IPS-18c (cell line): Measurements from ENCODE around the gene KHDC3L.
"Not testable (repeated sequence)": the region's sequence is repeated elsewhere in the genome, so short reads cannot be mapped to it uniquely, and the experiment has no call there.

Experiments used
- H3K4me3 ChIP-seq: 2 replicates; pipeline ENCODE4 v1.7.0; 2013; ENCODE audit warnings: low read depth, mild to moderate bottlenecking, low read length, moderate library complexity; ENCODE audit not compliant: insufficient read depth
- H3K9me3 ChIP-seq: one replicate; pipeline ENCODE4 v1.6.1; 2013; ENCODE audit warnings: mild to moderate bottlenecking, low read length, moderate library complexity; ENCODE audit not compliant: control insufficient read depth, insufficient read depth

KHDC3L gene

DNA sequence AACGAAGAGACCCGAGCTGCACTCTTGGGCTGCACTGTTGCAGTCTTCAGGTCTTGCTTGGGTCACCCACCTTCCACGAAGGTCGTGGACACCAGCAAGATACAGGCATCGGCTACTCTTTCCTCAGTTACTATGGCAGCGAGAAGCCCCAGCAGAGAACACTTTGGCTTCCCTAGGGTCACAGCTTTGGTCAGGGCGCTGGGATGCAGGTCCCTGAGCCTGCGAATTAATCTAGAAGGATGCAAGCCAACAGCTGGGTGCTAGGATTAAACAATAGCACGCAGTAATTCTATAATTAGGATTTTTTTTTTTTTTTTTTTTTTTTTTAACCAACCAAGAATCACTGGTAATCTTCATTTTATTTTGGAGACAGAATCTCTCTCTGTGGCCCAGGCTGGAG, 2.1 kb downstream of the KHDC3L start:
- no peak overlapping the region for H3K4me3 ChIP-seq
- H3K9me3 ChIP-seq, result peaks cover 2% of the 10 kb centered on the region

DNA sequence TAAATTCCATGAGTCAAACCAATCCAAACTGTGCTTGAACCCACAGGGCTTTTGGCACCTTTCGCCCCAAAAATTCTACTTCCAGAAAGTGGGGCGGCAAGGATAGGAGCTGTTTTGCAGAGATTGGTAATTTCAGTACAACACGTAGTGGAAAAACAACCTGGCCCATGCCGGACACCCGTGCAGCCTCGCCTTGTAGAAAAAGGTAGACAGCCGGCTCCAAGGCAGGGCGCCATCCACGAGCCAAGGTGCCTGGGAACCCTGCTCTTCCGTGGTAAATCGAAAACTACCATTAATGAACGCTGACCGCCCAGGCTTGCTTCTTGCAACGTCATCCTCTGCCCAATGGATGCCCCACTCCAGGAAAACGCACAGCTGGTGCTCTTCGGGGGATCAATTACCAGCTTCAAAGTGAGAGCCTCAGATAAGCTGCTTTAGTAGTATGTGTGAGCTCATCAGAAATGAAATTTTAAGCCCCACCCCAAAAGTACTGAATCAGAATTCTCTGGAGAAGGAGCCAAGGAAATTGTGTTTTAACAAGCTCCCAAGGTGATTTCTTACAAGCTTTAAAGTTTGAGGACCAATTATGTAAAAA, 5.4 kb downstream of the KHDC3L start:
- no peak overlapping the region for H3K4me3 ChIP-seq
- H3K9me3 ChIP-seq, result peaks cover 4% of the 10 kb centered on the region

DNA sequence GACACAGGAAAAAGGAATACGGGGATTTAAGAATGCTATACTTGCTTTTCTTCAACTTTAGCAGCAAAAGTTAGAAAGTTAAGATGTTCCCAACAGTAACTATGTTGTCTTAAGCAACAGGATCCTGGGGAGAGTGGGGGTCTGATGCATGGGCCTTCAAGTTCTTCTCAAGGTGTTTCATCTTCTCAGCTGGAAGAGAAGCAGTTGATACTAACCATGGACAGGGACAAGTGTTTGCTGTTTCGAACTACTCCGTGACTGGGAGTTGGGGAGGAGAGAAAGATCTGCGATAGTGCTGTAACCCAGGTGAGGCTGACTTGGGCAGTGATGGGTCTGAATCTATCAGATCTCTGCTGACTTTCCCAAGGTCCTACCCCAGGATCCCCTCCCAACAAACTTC, 6.2 kb downstream of the KHDC3L start:
- no peak overlapping the region for H3K4me3 ChIP-seq
- H3K9me3 ChIP-seq, result peaks cover 4% of the 10 kb centered on the region

DNA sequence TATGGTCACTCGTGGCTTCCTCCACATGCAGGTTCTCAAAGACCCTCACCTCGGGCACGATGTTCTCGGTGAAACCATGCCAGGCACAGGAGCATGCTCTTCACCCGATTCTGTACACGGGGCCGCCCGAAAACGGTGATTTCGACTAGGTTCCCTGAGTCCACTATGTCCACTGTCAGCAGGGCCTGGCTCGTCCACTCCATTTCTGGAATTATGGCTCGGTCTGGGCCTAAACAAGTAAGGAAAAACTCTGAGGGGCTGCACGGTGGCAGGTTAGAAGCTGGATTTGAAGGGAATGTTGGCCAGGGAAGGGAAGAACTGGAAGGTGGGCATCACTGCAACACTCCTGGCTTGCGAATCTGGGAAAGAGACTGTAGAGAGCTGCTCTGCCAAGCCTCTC, 6.7 kb downstream of the KHDC3L start:
- Histone ChIP-seq H3K9me3 (peaks cover 4% of the 10 kb centered on the region), H3K4me3 (no peak overlapping the region)

DNA sequence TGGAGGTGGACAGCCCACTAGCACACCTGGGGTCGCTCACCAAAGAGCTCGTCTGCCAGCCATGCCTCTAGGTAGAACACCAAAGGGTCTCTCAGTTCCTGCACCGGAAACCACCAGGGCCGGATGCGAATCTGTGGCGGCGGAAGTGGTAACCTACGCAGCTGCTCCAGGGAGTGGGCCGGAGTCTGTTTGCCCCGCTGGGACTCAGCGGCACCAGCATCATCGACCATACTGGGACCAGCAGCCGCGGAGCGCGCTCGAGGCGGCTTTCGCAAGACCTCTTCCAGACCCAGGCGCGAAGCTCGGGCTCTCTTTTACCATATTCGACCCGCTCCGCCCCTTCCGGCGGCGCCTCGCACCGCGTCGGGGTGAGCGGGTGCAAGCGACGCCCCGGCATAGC, 7.1 kb downstream of the KHDC3L start, which contains the start of gene OOEP:
TSS of gene OOEP (minus strand) at position 335 of the 400 bp plus-strand sequence. CDS start at position 230, 105 bp downstream.
- peaks cover 4% of the 10 kb centered on the region for H3K9me3 ChIP-seq
- H3K4me3 ChIP-seq, result no peak within 1 kb of the TSS

DNA sequence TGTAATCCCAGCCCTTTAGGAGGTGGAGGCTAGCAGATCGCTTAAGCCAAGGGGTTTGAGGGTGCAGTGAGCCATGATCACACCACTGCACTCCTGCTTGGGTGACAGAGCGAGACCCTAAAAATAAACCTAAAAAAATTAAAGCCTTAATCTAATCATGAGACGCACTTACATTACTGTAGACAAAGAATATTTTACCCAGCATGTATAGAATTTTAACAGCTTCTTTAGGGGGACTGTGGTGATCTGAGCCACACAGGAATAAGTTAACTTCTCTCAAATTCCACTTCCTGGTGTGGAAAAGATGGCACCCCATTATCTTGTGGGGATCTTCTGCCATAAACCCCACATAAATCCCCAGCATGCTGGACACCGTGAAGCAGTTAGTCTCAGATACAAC, 9.5 kb downstream of the KHDC3L start:
- peaks cover 4% of the 10 kb centered on the region for H3K9me3 ChIP-seq
- H3K4me3 ChIP-seq, result no peak overlapping the region

DNA sequence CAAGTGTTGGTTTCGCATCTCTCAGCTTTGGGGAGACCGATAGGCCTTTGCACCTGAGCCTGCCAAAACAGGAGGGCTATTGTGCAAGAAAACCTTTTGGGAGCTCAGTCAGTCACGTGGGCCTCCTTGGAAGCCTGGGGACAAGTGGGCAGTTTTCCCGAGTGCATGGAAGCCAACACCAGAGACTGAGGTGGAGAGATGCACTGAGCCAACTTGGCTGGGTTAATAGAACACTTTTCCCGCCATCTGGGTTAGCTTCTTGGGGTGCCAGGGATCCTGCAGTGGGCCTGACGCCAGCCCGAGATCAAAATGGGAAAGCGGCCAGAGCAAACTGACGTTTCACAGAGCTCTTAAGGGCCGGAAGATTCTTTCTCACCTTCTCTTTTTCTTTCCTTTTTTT, 10.1 kb downstream of the KHDC3L start:
- Histone ChIP-seq H3K4me3 (no peak overlapping the region), H3K9me3 (peaks cover 4% of the 10 kb centered on the region)

DNA sequence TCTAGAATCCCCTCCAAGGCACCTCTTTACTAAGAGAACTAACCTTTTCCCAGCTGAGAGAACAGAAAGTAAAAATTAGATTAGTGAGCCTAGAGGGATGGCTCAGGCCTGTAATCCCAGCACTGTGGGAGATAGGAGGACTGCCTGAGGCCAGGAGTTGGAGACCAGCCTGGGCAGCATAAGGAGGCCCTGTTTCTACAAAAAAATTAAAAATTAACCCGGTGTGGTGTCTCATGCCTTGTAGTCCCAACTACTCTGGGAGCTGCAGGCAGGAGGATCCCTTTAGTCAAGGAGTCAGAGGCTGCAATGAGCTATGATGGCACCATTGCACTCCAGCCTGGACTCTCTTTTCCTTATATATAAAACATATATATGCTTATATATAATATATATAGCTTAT, 12.8 kb downstream of the KHDC3L start:
- no peak overlapping the region for H3K4me3 ChIP-seq
- peaks cover 4% of the 10 kb centered on the region for H3K9me3 ChIP-seq

DNA sequence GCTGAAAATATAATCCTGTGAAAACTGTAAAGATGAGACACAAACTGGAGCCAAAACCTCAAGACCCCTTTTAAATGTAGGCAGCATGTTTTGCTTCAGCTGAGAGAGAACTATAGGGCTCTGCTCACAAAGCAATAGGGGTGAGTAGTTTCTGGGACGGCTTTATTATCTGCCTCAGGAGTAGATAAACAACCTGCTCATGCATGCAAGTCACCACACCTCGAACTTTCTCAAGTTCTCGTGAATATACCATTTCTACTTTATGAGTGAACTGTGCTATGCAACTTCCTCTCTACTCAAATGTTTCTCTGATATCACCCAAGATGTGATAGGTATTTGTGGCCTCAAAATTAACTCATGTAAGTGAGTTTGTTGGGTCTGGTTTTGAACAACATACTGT, 14.8 kb downstream of the KHDC3L start:
- Histone ChIP-seq H3K9me3 (peaks cover 3% of the 10 kb centered on the region), H3K4me3 (no peak overlapping the region)

DNA sequence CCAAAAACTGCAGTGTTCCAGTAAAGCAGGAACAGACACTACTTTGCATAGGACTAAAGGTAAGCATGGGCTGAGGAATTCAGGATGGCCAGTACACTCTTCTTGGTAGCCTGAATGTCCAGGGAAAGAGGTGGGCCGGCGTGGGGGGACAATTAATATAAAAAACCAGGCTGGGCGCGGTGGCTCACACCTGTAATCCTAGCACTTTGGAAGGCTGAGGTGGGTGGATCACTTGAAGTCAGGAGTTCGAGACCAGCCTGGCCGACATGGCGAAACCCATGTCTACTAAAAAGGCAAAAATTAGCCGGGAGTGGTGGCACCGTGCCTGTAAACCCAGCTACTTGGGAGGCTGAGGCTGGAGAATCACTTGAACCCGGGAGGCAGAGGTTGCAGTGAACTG, 19.1 kb downstream of the KHDC3L start:
- not testable (repeated sequence) for H3K4me3 ChIP-seq, H3K9me3 ChIP-seq

DNA sequence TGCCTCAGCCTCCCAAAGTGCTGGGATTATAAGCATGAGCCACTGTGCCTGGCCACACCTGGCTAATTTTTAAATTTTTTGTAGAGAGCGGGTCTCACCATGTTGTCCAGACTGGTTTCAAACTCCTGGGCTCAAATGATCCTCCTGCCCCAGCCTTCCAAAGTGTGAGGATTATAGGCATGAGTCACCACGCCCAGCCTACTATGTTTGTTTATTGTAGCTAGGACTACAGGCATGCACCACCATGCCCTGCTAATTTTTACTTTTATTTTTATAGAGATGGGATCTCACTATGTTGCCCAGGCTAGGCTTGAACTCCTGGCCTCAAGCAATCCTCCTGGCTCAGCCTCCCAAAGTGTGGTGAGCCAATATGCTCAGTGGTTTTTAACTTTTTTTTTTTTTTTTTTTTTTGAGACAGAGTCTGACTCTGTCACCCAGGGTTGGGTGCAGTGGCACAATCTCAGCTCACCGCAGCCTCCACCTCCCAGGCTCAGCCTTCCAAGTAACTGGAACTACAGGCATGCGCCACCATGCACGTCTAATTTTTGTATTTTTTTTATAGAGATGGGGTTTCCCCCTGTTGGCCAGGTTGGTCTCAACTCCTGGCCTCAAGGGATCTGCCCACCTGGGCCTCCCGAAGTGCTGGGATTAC, 20.1 kb downstream of the KHDC3L start:
- Histone ChIP-seq H3K9me3 (no peaks in the 10 kb centered on the region), H3K4me3 (no peak overlapping the region)

DNA sequence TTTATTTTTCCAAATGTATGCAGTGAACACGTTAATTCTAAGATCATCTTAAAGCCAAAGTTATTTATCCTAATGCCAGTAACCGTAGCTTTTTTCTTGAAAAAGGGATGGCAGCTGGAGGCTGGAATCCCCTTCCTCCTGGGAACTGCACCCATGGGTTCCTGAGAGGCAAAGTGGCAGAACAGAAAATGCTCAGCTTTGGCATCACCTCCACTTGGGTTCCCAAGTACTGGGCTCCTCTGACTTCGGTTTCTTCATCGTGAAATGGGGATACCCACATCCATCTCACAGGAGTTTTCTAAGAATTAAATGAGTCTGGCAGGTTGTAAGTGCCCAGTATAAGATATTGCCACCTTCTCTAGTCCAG, 26.0 kb downstream of the KHDC3L start:
- Histone ChIP-seq H3K4me3 (peak overlapping the region; percentile 43; the same call in 1 of the 2 replicates), H3K9me3 (no peaks in the 10 kb centered on the region)

DNA sequence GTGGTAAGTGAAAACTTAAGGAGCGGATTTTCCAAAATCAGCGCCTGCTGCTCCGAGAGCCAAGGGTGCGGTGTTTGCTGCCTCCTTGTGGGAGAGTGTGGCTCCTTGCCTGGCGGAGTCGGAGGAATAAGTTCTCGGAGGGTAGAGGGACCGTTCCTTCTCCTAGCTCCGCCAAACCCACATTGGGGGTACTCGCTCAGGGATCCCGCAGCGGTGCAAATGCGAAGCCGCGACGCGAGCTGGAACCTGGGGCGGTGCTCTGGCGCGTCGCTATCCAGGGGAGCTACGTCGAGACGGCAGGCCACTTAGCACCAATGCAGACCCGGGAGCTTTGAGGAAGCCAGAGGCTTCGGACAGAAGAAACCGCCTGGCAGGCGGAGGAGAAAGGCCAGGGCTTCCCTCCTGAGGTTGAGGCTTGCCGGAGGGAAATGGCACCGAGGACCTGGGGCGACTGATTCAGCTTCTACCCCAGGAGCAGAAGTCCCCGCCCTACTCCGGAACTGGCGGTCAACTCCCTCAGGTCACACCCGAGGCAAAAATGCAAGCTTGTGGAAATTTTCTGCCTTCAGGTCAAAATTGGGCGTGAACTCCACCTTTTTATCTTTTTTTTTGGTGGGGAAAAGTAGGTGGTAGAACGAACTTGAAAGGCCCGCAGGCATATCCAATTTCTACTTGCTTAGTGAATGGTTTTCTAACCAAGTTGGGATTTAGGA, 26.5 kb downstream of the KHDC3L start:
- H3K9me3 ChIP-seq, result no peaks in the 10 kb centered on the region
- H3K4me3 ChIP-seq, result peak overlapping the region; percentile 43

DNA sequence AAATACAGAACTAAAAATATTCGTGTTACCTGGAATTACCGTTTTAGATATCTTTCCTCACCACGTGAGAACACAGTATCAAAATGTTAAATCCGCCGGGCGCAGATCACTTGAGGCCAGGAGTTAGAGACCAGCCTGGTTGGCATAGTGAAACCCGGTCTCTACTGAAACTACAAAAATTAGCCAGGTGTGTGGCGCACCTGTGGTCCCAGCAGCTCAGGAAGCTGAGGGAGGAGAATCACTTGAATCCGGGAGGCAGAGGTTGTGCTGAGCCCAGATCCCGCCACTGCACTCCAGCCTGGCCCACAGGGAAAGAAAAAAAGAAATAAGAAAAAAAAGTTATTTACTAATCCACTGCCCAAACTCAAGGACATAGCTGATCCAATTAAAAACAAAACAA, 27.4 kb downstream of the KHDC3L start:
- Histone ChIP-seq H3K4me3 (no peak overlapping the region), H3K9me3 (no peaks in the 10 kb centered on the region)

DNA sequence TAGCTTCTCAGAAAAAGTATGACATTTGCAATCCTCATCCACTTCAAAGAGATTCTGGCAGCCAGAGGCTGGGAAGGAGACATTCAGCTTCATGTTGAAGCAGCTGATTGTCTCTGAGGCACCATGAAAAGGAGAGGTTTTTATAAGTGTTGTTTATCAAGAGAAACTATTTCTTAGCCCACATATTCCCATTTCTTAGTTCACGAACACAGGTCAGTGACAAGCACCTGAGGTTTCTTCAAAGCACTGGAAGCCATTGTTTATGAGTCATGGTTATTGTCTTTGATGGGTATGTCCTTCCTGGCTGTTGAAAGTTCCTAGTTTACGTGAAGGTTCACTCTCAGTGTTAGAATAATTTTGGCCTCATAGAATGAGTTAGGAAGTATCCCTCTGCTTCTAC, 29.2 kb downstream of the KHDC3L start:
- Histone ChIP-seq H3K4me3 (no peak overlapping the region), H3K9me3 (no peaks in the 10 kb centered on the region)

DNA sequence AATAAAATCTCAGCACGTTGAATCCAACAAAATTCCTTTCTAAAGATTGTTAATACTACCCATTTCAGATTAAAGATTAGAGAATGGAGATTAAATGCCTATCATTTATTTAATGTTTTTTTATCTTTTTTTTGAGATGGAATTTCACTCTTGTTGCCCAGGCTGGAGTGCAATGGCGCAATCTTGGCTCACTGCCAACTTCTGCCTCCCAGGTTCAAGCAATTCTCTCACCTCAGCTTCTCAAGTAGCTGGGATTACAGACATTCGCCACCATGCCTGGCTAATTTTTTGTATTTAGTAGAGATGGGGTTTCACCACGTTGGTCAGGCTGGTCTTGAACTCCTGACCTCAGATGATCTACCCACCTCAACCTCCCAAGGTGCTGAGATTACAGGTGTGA, 29.7 kb downstream of the KHDC3L start:
- H3K9me3 ChIP-seq, H3K4me3 ChIP-seq: not testable (repeated sequence)

DNA sequence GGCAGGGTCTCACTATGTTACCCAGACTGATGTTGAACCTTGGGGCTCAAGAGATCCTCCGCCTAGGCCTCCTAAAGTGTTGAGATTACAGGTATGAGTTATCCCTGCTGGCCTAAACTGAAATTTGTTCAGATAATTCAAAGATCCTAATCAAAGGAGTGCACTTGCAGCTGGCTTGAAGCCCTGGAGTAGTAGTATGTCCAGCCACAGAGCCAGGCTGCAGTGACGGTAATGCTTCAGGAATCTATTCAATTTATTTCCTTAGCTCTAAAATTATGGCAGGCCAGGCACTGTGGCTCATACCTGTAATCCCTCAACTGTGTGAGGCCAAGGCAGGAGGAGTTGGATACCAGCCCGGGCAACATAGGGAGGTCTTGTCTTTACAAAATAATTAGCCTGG, 30.8 kb downstream of the KHDC3L start:
- H3K9me3 ChIP-seq, result no peaks in the 10 kb centered on the region

DNA sequence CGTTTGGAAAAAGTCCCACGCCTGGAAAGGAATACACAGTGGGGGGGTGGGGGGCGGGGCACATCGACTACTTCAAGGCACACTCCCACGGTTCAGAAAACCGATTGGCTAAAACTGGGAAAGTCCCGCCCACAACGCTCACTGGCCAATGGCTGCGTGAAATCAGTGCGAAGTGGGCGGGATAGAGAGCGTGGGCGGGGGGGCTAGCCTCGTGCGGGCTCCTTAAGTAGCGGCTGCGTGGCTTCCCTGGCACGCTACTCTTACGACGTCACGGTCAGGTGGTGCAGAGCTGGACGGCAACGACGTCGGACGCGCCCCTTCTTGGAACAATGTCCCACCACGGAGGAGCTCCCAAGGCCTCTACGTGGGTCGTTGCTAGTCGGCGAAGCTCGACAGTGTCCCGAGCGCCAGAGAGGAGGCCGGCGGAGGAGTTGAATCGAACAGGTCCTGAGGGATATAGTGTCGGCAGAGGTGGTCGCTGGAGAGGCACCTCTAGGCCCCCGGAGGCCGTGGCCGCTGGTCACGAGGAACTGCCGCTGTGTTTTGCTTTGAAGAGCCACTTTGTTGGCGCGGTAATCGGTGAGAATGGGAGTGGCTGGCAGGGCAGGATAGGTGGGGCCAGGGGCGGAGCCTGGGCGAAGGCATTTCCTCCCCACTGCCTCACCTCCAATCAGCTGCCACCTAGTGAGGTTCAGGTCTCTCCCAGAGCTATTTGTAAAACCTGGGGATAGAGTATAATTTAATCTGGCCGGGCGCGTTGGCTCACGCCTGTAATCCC, 32.3 kb downstream of the KHDC3L start, which contains the start of gene DDX43:
TSS of gene DDX43 (plus strand) at position 252 of the 778 bp plus-strand sequence. CDS start at position 330, 78 bp downstream.
- Histone ChIP-seq H3K4me3 (no peak within 1 kb of the TSS; the same call in 1 of the 2 replicates), H3K9me3 (no peaks in the 10 kb centered on the region)

More for the DNA sequence above, 30.8 kb downstream of the KHDC3L start:
- no peak overlapping the region for H3K4me3 ChIP-seq
